ENCODE results near the gene ZNF316.

DNA sequence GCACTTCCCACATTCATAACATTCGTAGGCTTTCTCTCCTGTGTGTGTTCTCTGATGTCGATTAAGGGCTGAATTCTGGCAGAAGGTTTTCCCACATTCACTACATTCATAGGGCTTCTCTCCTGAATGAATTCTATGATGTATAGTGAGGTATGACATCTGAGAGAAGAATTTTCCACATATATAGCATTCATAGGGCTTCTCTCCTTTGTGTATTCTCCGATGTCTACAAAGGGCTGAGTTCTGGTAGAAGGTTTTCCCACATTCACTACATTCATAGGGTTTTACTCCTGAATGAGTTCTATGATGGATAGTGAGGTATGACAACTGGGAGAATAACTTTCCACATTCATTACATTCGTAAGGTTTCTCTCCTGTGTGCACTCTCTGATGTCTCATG, 54.0 kb downstream of the ZNF316 start:
- TF ChIP-seq, protein P1, sequence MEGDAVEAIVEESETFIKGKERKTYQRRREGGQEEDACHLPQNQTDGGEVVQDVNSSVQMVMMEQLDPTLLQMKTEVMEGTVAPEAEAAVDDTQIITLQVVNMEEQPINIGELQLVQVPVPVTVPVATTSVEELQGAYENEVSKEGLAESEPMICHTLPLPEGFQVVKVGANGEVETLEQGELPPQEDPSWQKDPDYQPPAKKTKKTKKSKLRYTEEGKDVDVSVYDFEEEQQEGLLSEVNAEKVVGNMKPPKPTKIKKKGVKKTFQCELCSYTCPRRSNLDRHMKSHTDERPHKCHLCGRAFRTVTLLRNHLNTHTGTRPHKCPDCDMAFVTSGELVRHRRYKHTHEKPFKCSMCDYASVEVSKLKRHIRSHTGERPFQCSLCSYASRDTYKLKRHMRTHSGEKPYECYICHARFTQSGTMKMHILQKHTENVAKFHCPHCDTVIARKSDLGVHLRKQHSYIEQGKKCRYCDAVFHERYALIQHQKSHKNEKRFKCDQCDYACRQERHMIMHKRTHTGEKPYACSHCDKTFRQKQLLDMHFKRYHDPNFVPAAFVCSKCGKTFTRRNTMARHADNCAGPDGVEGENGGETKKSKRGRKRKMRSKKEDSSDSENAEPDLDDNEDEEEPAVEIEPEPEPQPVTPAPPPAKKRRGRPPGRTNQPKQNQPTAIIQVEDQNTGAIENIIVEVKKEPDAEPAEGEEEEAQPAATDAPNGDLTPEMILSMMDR (IDR thresholded peaks at IDR 0.05): no peak
- TF ChIP-seq POLR2A (IDR thresholded peaks at IDR 0.05): no peak

Measured in body of pancreas (tissue), 4 donors.